ENCODE measurements around the gene DUSP21.
"Not testable (repeated sequence)": the region's sequence is repeated elsewhere in the genome, so short reads cannot be mapped to it uniquely, and the experiment has no call there.

DUSP21 gene

DNA sequence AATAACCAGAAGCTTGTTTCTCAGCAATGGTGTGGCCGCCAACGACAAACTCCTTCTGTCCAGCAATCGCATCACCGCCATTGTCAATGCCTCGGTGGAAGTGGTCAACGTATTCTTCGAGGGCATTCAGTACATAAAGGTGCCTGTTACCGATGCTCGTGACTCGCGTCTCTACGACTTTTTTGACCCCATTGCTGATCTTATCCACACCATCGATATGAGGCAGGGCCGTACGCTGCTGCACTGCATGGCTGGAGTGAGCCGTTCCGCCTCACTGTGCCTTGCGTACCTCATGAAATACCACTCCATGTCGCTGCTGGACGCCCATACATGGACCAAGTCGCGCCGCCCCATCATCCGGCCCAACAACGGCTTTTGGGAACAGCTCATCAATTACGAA, 383 bp downstream of the DUSP21 start:
- no peaks in the 10 kb centered on the region for H3K4me1 ChIP-seq (ENCODE audit: control insufficient read depth, low read depth, low read length)
- H3K79me2 ChIP-seq (ENCODE audit: control insufficient read depth, insufficient read depth, low read length): no peaks in the 10 kb centered on the region
- no peak overlapping the region for H3K4me2 ChIP-seq (ENCODE audit: low read length)
- no peak overlapping the region for H3K9ac ChIP-seq (ENCODE audit: low read length)
- no peak overlapping the region for H3K27ac ChIP-seq (ENCODE audit: low read depth, low read length)
- no peak for DNase-seq
- H2BK120ac ChIP-seq (ENCODE audit: low read depth, low read length): no peak overlapping the region
- no CpG with 5 or more reads among the region's 26 CpGs for WGBS (ENCODE audit: extremely low coverage, insufficient coverage, low lambda C conversion rate)
- H4K8ac ChIP-seq (ENCODE audit: low read depth, low read length): no peak overlapping the region
- no peak overlapping the region for H2BK5ac ChIP-seq (ENCODE audit: low read length)
- no peak overlapping the region for H2AK5ac ChIP-seq (ENCODE audit: low read length)
- H3K36me3 ChIP-seq (ENCODE audit: control insufficient read depth, insufficient read depth, low read length): no peaks in the 10 kb centered on the region
- no peak overlapping the region for H4K5ac ChIP-seq (ENCODE audit: low read length)
- no peak overlapping the region for H3K4ac ChIP-seq (ENCODE audit: low read depth, low read length)
- no peak overlapping the region for H3K4me3 ChIP-seq (ENCODE audit: low read length)
- H3K18ac ChIP-seq (ENCODE audit: low read length): no peak overlapping the region
- H3K27me3 ChIP-seq (ENCODE audit: insufficient read depth, low read length, poor library complexity): no peaks in the 10 kb centered on the region
- H3K79me1 ChIP-seq (ENCODE audit: low read length): no peaks in the 10 kb centered on the region
- no peak overlapping the region for H3K56ac ChIP-seq (ENCODE audit: low read length)
- no peak overlapping the region for H3K23ac ChIP-seq (ENCODE audit: low read length)
- no peak overlapping the region for H2BK15ac ChIP-seq (replicated peaks; ENCODE audit: low read depth)

DNA sequence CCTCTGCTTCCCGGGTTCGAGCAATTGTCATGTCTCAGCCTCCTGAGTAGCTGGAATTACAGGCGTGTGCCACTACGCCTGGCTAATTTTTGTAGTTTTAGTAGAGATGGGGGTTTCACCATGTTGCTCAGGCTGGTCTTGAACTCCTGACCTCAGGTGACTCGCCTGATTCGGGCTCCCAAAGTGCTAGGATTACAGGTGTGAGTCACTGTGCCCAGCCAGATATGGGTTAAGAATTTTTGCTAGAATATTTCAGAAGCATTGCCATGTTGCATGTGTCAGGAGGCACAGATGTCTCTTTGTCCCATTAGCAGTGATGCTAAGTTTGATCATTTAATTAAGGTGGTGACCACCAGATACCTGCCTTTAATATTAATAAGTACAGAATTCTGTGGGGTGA, 7.1 kb downstream of the DUSP21 start:
- H3K36me3 ChIP-seq (ENCODE audit: control insufficient read depth, insufficient read depth, low read length); H3K4me2 ChIP-seq (ENCODE audit: low read length); DNase-seq; H2BK15ac ChIP-seq (replicated peaks; ENCODE audit: low read depth); H3K56ac ChIP-seq (ENCODE audit: low read length); H2BK120ac ChIP-seq (ENCODE audit: low read depth, low read length); H4K5ac ChIP-seq (ENCODE audit: low read length); H3K27ac ChIP-seq (ENCODE audit: low read depth, low read length); H2BK5ac ChIP-seq (ENCODE audit: low read length); H3K79me1 ChIP-seq (ENCODE audit: low read length); H3K79me2 ChIP-seq (ENCODE audit: control insufficient read depth, insufficient read depth, low read length); H3K18ac ChIP-seq (ENCODE audit: low read length); H4K8ac ChIP-seq (ENCODE audit: low read depth, low read length); H3K4me1 ChIP-seq (ENCODE audit: control insufficient read depth, low read depth, low read length); H2AK5ac ChIP-seq (ENCODE audit: low read length); H3K27me3 ChIP-seq (ENCODE audit: insufficient read depth, low read length, poor library complexity); H3K4me3 ChIP-seq (ENCODE audit: low read length); H3K23ac ChIP-seq (ENCODE audit: low read length); H3K4ac ChIP-seq (ENCODE audit: low read depth, low read length); H3K9ac ChIP-seq (ENCODE audit: low read length): not testable (repeated sequence)
- no CpG with 5 or more reads among the region's 6 CpGs for WGBS (ENCODE audit: extremely low coverage, insufficient coverage, low lambda C conversion rate)

GRCh38 chrX:44871114-44871645, 27.4 kb downstream of the DUSP21 start:
- H3K79me2 ChIP-seq (ENCODE audit: control insufficient read depth, insufficient read depth, low read length): peaks cover 20% of the 10 kb centered on the region
- H2BK120ac ChIP-seq (ENCODE audit: low read depth, low read length): no peak overlapping the region
- H3K56ac ChIP-seq (ENCODE audit: low read length): peak overlapping the region; percentile 56
- H2BK5ac ChIP-seq (ENCODE audit: low read length): no peak overlapping the region
- H3K23ac ChIP-seq (ENCODE audit: low read length): no peak overlapping the region
- H4K5ac ChIP-seq (ENCODE audit: low read length): no peak overlapping the region
- DNase-seq: peak; percentile 7
- no peak overlapping the region for H2BK15ac ChIP-seq (replicated peaks; ENCODE audit: low read depth)
- H2AK5ac ChIP-seq (ENCODE audit: low read length): no peak overlapping the region
- no peak overlapping the region for H3K18ac ChIP-seq (ENCODE audit: low read length)
- H3K4me3 ChIP-seq (ENCODE audit: low read length): no peak overlapping the region
- no peak overlapping the region for H3K4ac ChIP-seq (ENCODE audit: low read depth, low read length)
- no CpG with 5 or more reads among the region's 16 CpGs for WGBS (ENCODE audit: extremely low coverage, insufficient coverage, low lambda C conversion rate)
- no peak overlapping the region for H3K4me2 ChIP-seq (ENCODE audit: low read length)
- no peak overlapping the region for H4K8ac ChIP-seq (ENCODE audit: low read depth, low read length)
- H3K27ac ChIP-seq (ENCODE audit: low read depth, low read length): no peak overlapping the region
- H3K4me1 ChIP-seq (ENCODE audit: control insufficient read depth, low read depth, low read length): no peaks in the 10 kb centered on the region
- no peak overlapping the region for H3K9ac ChIP-seq (ENCODE audit: low read length)
- H3K36me3 ChIP-seq (ENCODE audit: control insufficient read depth, insufficient read depth, low read length): no peaks in the 10 kb centered on the region
- H3K79me1 ChIP-seq (ENCODE audit: low read length): no peaks in the 10 kb centered on the region
- H3K27me3 ChIP-seq (ENCODE audit: insufficient read depth, low read length, poor library complexity): no peaks in the 10 kb centered on the region

- no CpG with 5 or more reads among the region's 60 CpGs for WGBS (ENCODE audit: extremely low coverage, insufficient coverage, low lambda C conversion rate)
- no peak overlapping the region for H2BK15ac ChIP-seq (replicated peaks; ENCODE audit: low read depth)
- peak overlapping the region; percentile 97 for H3K4ac ChIP-seq (ENCODE audit: low read depth, low read length)
- no peak overlapping the region for H4K5ac ChIP-seq (ENCODE audit: low read length)
- peak overlapping the region; percentile 53 for H3K4me3 ChIP-seq (ENCODE audit: low read length)
- no peaks in the 10 kb centered on the region for H3K79me1 ChIP-seq (ENCODE audit: low read length)
- no peak overlapping the region for H2BK120ac ChIP-seq (ENCODE audit: low read depth, low read length)
- no peak for DNase-seq
- H3K56ac ChIP-seq (ENCODE audit: low read length): peak overlapping the region; percentile 84
- no peaks in the 10 kb centered on the region for H3K27me3 ChIP-seq (ENCODE audit: insufficient read depth, low read length, poor library complexity)
- peak overlapping the region; percentile 80 for H3K9ac ChIP-seq (ENCODE audit: low read length)
- H3K23ac ChIP-seq (ENCODE audit: low read length): no peak overlapping the region
- H4K8ac ChIP-seq (ENCODE audit: low read depth, low read length): no peak overlapping the region
- H3K36me3 ChIP-seq (ENCODE audit: control insufficient read depth, insufficient read depth, low read length): no peaks in the 10 kb centered on the region
- H3K18ac ChIP-seq (ENCODE audit: low read length): peak overlapping the region; percentile 54
- H2AK5ac ChIP-seq (ENCODE audit: low read length): no peak overlapping the region
- H3K79me2 ChIP-seq (ENCODE audit: control insufficient read depth, insufficient read depth, low read length): peaks cover 24% of the 10 kb centered on the region
- no peaks in the 10 kb centered on the region for H3K4me1 ChIP-seq (ENCODE audit: control insufficient read depth, low read depth, low read length)
- no peak overlapping the region for H2BK5ac ChIP-seq (ENCODE audit: low read length)
- H3K4me2 ChIP-seq (ENCODE audit: low read length): peak overlapping the region; percentile 44
- peak overlapping the region; percentile 83 for H3K27ac ChIP-seq (ENCODE audit: low read depth, low read length)
These were observed 28.4 kb downstream of the DUSP21 start for GRCh38 chrX:44871931-44872820.

GRCh38 chrX:44872821-44873414, 29.1 kb downstream of the DUSP21 start, which contains the start of gene KDM6A:
TSS of gene KDM6A (plus strand) at chrX:44873188. CDS start at chrX:44873552, 364 bp downstream.
- H2BK15ac ChIP-seq (replicated peaks; ENCODE audit: low read depth): no peak within 1 kb of the TSS
- no peaks in the 10 kb centered on the region for H3K4me1 ChIP-seq (ENCODE audit: control insufficient read depth, low read depth, low read length)
- no peaks in the 10 kb centered on the region for H3K27me3 ChIP-seq (ENCODE audit: insufficient read depth, low read length, poor library complexity)
- H3K4me2 ChIP-seq (ENCODE audit: low read length): peak within 1 kb of the TSS; percentile 59
- H2AK5ac ChIP-seq (ENCODE audit: low read length): no peak within 1 kb of the TSS
- H4K8ac ChIP-seq (ENCODE audit: low read depth, low read length): no peak within 1 kb of the TSS
- no peaks in the 10 kb centered on the region for H3K79me1 ChIP-seq (ENCODE audit: low read length)
- peak within 1 kb of the TSS; percentile 84 for H3K56ac ChIP-seq (ENCODE audit: low read length)
- no peak within 1 kb of the TSS for H4K5ac ChIP-seq (ENCODE audit: low read length)
- peak within 1 kb of the TSS; percentile 84 for H3K9ac ChIP-seq (ENCODE audit: low read length)
- peak within 1 kb of the TSS; percentile 97 for H3K4ac ChIP-seq (ENCODE audit: low read depth, low read length)
- H3K27ac ChIP-seq (ENCODE audit: low read depth, low read length): peak within 1 kb of the TSS; percentile 84
- H2BK120ac ChIP-seq (ENCODE audit: low read depth, low read length): no peak within 1 kb of the TSS
- H3K36me3 ChIP-seq (ENCODE audit: control insufficient read depth, insufficient read depth, low read length): no peaks in the 10 kb centered on the region
- peak within 1 kb of the TSS; percentile 91 for H3K18ac ChIP-seq (ENCODE audit: low read length)
- WGBS (ENCODE audit: extremely low coverage, insufficient coverage, low lambda C conversion rate): no CpG with 5 or more reads among the region's 61 CpGs
- peak; percentile 98 for DNase-seq
- no peak within 1 kb of the TSS for H2BK5ac ChIP-seq (ENCODE audit: low read length)
- H3K23ac ChIP-seq (ENCODE audit: low read length): no peak within 1 kb of the TSS
- peaks cover 25% of the 10 kb centered on the region for H3K79me2 ChIP-seq (ENCODE audit: control insufficient read depth, insufficient read depth, low read length)
- H3K4me3 ChIP-seq (ENCODE audit: low read length): peak within 1 kb of the TSS; percentile 82
